Smooth muscle cell (in vitro differentiated cells): ENCODE results near the gene HLA-DOA. TPM values are rescaled to one million over a fixed set of nuclear protein-coding genes. Genes with fewer than 3 reads are reported as not detected.

Experiments used
- DNase-seq: peaks from one replicate; lab custom pipeline; 2025; ENCODE audit not compliant: unreplicated experiment; lab: John Stamatoyannopoulos, UW
- H2AFZ ChIP-seq: fragments of 200-600 bp; sonication (generic); 2 replicates; pipeline ENCODE4 v1.6.0; 2016; ENCODE audit warnings: antibody characterized with exemption, low read depth, mild to moderate bottlenecking
- H3F3A ChIP-seq: fragments of 200-600 bp; sonication (generic); 2 replicates; pipeline ENCODE4 v1.6.0; 2017; ENCODE audit warnings: antibody characterized with exemption, low read depth
- H3K27ac ChIP-seq: fragments of 200-600 bp; sonication (generic); 2 replicates; pipeline ENCODE4 v1.5.1; 2016; ENCODE audit warnings: low read depth, mild to moderate bottlenecking
- H3K27me3 ChIP-seq: fragments of 200-600 bp; sonication (generic); 2 replicates; pipeline ENCODE4 v1.6.1; 2016; ENCODE audit warnings: low read depth, mild to moderate bottlenecking
- H3K36me3 ChIP-seq: fragments of 200-600 bp; sonication (generic); 2 replicates; pipeline ENCODE4 v1.5.1; 2016; ENCODE audit warnings: low read depth
- H3K4me1 ChIP-seq: fragments of 200-600 bp; sonication (generic); 2 replicates; pipeline ENCODE4 v1.5.1; 2016; ENCODE audit warnings: low read depth
- H3K4me2 ChIP-seq: fragments of 200-600 bp; sonication (generic); 2 replicates; pipeline ENCODE4 v1.6.0; 2016; ENCODE audit warnings: mild to moderate bottlenecking
- H3K4me3 ChIP-seq: fragments of 200-600 bp; sonication (generic); 2 replicates; pipeline ENCODE4 v1.5.1; 2016; ENCODE audit warnings: mild to moderate bottlenecking
- H3K79me2 ChIP-seq: fragments of 200-600 bp; sonication (generic); 2 replicates; pipeline ENCODE4 v1.6.0; 2016; ENCODE audit warnings: low read depth, mild to moderate bottlenecking
- H3K9ac ChIP-seq: fragments of 200-600 bp; sonication (generic); 2 replicates; pipeline ENCODE4 v1.6.0; 2016; ENCODE audit warnings: low read depth
- H3K9me3 ChIP-seq: fragments of 200-600 bp; sonication (generic); replicated peaks from 2 replicates; pipeline ENCODE4 v1.5.1; 2016; ENCODE audit warnings: low read depth
- H4K20me1 ChIP-seq: fragments of 200-600 bp; sonication (generic); 2 replicates; pipeline ENCODE4 v1.6.0; 2016; ENCODE audit warnings: low read depth
- CTCF ChIP-seq: fragments of 200-600 bp; sonication (generic); IDR thresholded peaks from 2 replicates; pipeline ENCODE4 v1.5.1; 2017; ENCODE audit warnings: borderline replicate concordance, mild to moderate bottlenecking, antibody characterized with exemption; ENCODE audit not compliant: insufficient read depth, poor library complexity, severe bottlenecking
- WGBS: methylation state at CpG from one replicate; pipeline ENCODE4 v1.1.7; 2016; ENCODE audit warnings: low lambda C conversion rate; 5-methylcytosine and 5-hydroxymethylcytosine counted together
- polyA plus RNA-seq: library from polyadenylated mRNA; unstranded; fragments of >200 nt; fragmentation: Nextera tagmentation; extraction: Ambion mirVana; gene quantifications from 2 replicates; pipeline ENCODE4 v1.2.1, GENCODE V29; 2016
- total RNA-seq: library from RNA; depleted of rRNA; stranded (reverse); fragments of >200 nt; gene quantifications from 2 replicates; pipeline ENCODE4 v1.2.3, GENCODE V29; 2014

The HLA-DOA gene
- total and polyA plus RNA-seq, 2 experiments from 2014 or later: 0.09 TPM; not detected in 1

- no peaks in the 10 kb centered on the region for H4K20me1 ChIP-seq
- H3K4me1 ChIP-seq: no peaks in the 10 kb centered on the region
- peak; percentile 20 for TF ChIP-seq CTCF
- H3F3A ChIP-seq: no peaks in the 10 kb centered on the region
- H3K4me3 ChIP-seq: no peak overlapping the region
- DNase-seq: no peak
- no peaks in the 10 kb centered on the region for H3K9me3 ChIP-seq
- no peaks in the 10 kb centered on the region for H3K36me3 ChIP-seq
- no peaks in the 10 kb centered on the region for H3K27me3 ChIP-seq
- H2AFZ ChIP-seq: no peak overlapping the region
- 44% methylated on average over 3 of the region's 3 CpGs for WGBS
- H3K79me2 ChIP-seq: no peaks in the 10 kb centered on the region
- H3K4me2 ChIP-seq: no peak overlapping the region
- no peak overlapping the region for H3K9ac ChIP-seq
- no peak overlapping the region for H3K27ac ChIP-seq
Measured at GRCh38 chr6:32954986-32955802, 54.2 kb downstream of the HLA-DOA start.

GRCh38 chr6:32954267-32954666 lies 55.1 kb downstream of the HLA-DOA start:
- Histone ChIP-seq H3K27me3 (no peaks in the 10 kb centered on the region), H4K20me1 (no peaks in the 10 kb centered on the region), H3K4me3 (no peak overlapping the region), H3K4me2 (no peak overlapping the region), H3K9ac (no peak overlapping the region), H3K79me2 (no peaks in the 10 kb centered on the region), H3K27ac (no peak overlapping the region), H2AFZ (no peak overlapping the region), H3K36me3 (no peaks in the 10 kb centered on the region), H3K4me1 (no peaks in the 10 kb centered on the region), H3F3A (no peaks in the 10 kb centered on the region), H3K9me3 (no peaks in the 10 kb centered on the region)
- TF ChIP-seq CTCF: no peak
- DNase-seq: no peak
- 71% methylated on average over 4 of the region's 4 CpGs for WGBS

Other genes with a start within 250 kb of the HLA-DOA start
- gene HLA-DQB2, start 246.1 kb downstream of the HLA-DOA start, total RNA-seq: not detected in 2 replicates
- not detected in 2 replicates for gene HLA-DQB2, start 246.1 kb downstream of the HLA-DOA start, polyA plus RNA-seq
- gene HLA-DOB, start 192.6 kb downstream of the HLA-DOA start, total RNA-seq: 0.09 and 1.4 TPM in 2 replicates
- not detected in 2 replicates for gene HLA-DOB, start 192.6 kb downstream of the HLA-DOA start, polyA plus RNA-seq
- gene TAP2, start 170.9 kb downstream of the HLA-DOA start, total RNA-seq: 5.3 and 6.1 TPM in 2 replicates
- gene TAP2, start 170.9 kb downstream of the HLA-DOA start, polyA plus RNA-seq: 0.40 and 1.5 TPM in 2 replicates
- gene PSMB8, start 165.5 kb downstream of the HLA-DOA start, total RNA-seq: 5.0 and 10.2 TPM in 2 replicates
- 16.7 and 22.2 TPM in 2 replicates for gene PSMB8, start 165.5 kb downstream of the HLA-DOA start, polyA plus RNA-seq
- gene TAP1, start 155.9 kb downstream of the HLA-DOA start, total RNA-seq: 11.2 and 13.7 TPM in 2 replicates
- 18.4 and 22.4 TPM in 2 replicates for gene TAP1, start 155.9 kb downstream of the HLA-DOA start, polyA plus RNA-seq
- 0.63 TPM in 1 of 2 replicates, not detected in the other for gene PSMB9, start 155.4 kb downstream of the HLA-DOA start, total RNA-seq
- gene PSMB9, start 155.4 kb downstream of the HLA-DOA start, polyA plus RNA-seq: 1.7 and 2.2 TPM in 2 replicates
- not detected in 2 replicates for gene HLA-DMB, start 68.6 kb downstream of the HLA-DOA start, total RNA-seq
- gene HLA-DMB, start 68.6 kb downstream of the HLA-DOA start, polyA plus RNA-seq: not detected in 2 replicates
- gene HLA-DMA, start 56.5 kb downstream of the HLA-DOA start, total RNA-seq: 0.90 and 3.1 TPM in 2 replicates
- gene HLA-DMA, start 56.5 kb downstream of the HLA-DOA start, polyA plus RNA-seq: 4.0 and 4.8 TPM in 2 replicates
- gene BRD2, start 41.0 kb downstream of the HLA-DOA start, total RNA-seq: 205 and 244 TPM in 2 replicates
- 162 and 197 TPM in 2 replicates for gene BRD2, start 41.0 kb downstream of the HLA-DOA start, polyA plus RNA-seq
- 1.1 and 1.6 TPM in 2 replicates for gene HLA-DPA1, start 64.1 kb upstream of the HLA-DOA start, total RNA-seq
- 1.1 and 1.3 TPM in 2 replicates for gene HLA-DPA1, start 64.1 kb upstream of the HLA-DOA start, polyA plus RNA-seq
- gene HLA-DPB1, start 66.4 kb upstream of the HLA-DOA start, total RNA-seq: 10.8 and 14.8 TPM in 2 replicates
- 19.4 and 20.3 TPM in 2 replicates for gene HLA-DPB1, start 66.4 kb upstream of the HLA-DOA start, polyA plus RNA-seq
- 0.36 and 1.1 TPM in 2 replicates for gene COL11A2, start 182.9 kb upstream of the HLA-DOA start, total RNA-seq
- 1.2 and 1.5 TPM in 2 replicates for gene COL11A2, start 182.9 kb upstream of the HLA-DOA start, polyA plus RNA-seq
- 24.3 and 25.7 TPM in 2 replicates for gene RXRB, start 191.1 kb upstream of the HLA-DOA start, total RNA-seq
- gene RXRB, start 191.1 kb upstream of the HLA-DOA start, polyA plus RNA-seq: 28.2 and 33.7 TPM in 2 replicates
- 112 and 140 TPM in 2 replicates for gene SLC39A7, start 191.3 kb upstream of the HLA-DOA start, total RNA-seq
- 87.2 and 89.5 TPM in 2 replicates for gene SLC39A7, start 191.3 kb upstream of the HLA-DOA start, polyA plus RNA-seq
- 2.9 and 4.9 TPM in 2 replicates for gene HSD17B8, start 195.1 kb upstream of the HLA-DOA start, total RNA-seq
- gene HSD17B8, start 195.1 kb upstream of the HLA-DOA start, polyA plus RNA-seq: 3.7 and 9.6 TPM in 2 replicates
- 23.4 and 32.2 TPM in 2 replicates for gene RING1, start 198.9 kb upstream of the HLA-DOA start, total RNA-seq
- gene RING1, start 198.9 kb upstream of the HLA-DOA start, polyA plus RNA-seq: 31.6 and 35.1 TPM in 2 replicates